ENCODE measurements around the gene HIKESHI.

DNA sequence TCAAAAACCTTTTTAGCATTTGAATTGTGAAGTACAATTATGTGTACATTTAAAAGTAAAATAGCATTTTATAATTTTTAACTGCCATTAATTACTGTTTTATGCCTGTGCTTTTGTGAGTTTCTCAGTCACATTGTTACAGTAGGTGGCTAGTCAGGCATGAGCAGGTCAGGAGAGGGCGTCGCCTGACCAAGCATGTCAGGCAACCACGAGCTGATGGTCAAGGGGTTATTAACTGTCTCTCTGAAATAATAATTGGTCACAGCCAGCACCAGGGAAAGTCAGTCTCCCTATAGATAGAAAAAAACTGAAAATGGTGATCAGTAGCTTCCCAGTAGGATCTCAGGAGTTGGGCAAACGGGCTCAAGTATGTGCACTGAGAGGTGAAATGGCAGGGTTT is 53.2 kb downstream of the HIKESHI start:
- TF ChIP-seq POLR2A (IDR thresholded peaks at IDR 0.05), result no peak
- TF ChIP-seq CTCF (IDR thresholded peaks at IDR 0.05 in 4 of 5, conservative IDR thresholded peaks at IDR 0.05 in 1 of 5), result no peak

Data from gastrocnemius medialis (tissue), 4 donors.